ENCODE data around the gene CNGA1.
A peak's percentile ranks its signal among the peaks of the same experiment; 100 is the strongest.
"Not testable (repeated sequence)": the region's sequence is repeated elsewhere in the genome, so short reads cannot be mapped to it uniquely, and the experiment has no call there.

Gene CNGA1

GRCh38 chr4:48031802-48032525 lies 15.5 kb upstream of the CNGA1 start:
- H3K4me3 ChIP-seq (ENCODE audit: low read depth, low read length): no peak overlapping the region

- no peak overlapping the region for H3K4me3 ChIP-seq (ENCODE audit: low read depth, low read length)
Observed at GRCh38 chr4:48030470-48030869, 14.0 kb upstream of the CNGA1 start.

DNA sequence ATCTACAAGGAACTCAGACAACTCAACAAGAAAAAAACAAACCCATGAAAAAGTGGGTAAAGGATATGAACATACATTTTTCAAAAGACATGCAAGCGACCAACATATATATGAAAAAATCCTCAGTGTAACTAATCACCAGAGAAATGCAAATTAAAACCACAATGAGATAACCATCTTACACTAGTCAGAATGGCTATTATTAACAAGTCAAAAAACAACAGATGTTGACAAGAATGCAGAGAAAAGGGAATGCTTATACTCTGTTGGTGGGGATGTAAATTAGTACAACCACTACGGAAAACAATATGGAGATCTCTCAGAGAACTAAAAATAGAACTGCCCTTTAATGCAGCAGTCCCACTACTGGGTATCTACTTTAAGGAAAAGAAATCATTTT lies 12.2 kb upstream of the CNGA1 start:
- H3K4me3 ChIP-seq (ENCODE audit: low read depth, low read length): no peak overlapping the region

DNA sequence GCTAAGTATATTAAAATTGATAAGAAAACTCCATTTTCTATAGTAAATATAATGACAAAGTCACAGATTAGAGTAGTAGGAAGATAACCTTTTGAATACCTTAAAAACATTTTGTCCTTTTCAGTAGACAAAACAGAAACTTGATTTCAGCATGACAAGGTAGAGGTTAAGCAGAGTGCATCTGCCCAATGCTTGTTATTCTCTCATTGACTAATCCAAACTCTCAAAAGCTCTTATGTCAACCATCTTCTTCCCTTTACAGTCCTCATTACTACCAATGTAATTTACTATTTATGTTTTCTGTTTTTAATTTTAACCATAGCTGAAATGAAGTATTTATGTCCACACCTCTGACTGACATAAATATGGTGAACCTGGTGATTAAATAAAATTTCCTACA lies 11.2 kb upstream of the CNGA1 start:
- H3K4me3 ChIP-seq (ENCODE audit: low read depth, low read length): no peak overlapping the region

GRCh38 chr4:48025005-48025404 lies 8.5 kb upstream of the CNGA1 start:
- H3K4me3 ChIP-seq (ENCODE audit: low read depth, low read length): no peak overlapping the region

DNA sequence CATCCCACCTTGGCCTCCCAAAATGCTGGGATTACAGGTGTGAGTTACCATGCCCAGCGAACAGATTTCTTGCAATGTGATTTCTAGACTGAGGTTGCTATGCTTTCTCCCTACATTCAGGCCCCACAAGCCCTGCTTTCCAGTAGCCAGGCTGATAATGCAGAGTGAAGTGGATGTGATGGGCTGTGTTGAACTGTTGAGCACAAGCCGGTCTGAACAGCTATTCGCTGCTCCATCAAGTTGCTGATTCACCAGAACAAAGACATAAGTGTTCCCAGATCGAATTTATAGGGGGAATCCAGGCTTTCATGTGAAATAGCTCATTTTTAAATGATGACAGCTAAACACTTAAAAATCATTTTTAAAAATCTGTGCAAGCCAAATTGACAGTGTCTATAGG lies 8.0 kb upstream of the CNGA1 start:
- no peak overlapping the region for H3K4me3 ChIP-seq (ENCODE audit: low read depth, low read length)

DNA sequence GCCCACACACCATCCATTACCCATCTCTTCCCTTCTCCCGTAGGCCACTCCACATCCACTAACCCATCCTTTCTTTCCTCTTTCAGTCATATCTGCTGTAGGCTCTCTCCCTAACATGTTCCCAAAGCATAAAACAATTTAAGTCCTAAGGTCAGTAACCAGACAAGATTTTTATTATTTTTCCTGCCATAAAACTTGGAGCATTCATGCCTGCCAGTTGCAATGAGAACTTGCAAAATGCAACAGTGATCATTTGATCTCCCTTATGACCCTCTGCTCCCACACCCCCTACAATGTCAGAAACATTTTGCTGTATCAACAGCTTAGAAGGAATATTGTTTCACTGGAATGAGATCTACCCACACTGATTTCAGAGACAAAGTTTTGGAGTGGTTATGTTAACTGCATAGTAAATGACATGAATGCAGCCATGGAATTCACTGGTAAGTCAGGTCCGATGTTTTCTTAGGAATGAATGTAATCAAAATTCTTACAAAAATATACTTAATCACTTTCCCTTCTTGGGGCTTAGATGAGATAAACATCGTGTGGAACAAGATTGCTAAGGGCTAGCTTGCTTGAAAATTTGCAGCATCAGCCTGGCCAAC lies 5.8 kb upstream of the CNGA1 start:
- H3K4me3 ChIP-seq (ENCODE audit: low read depth, low read length): no peak overlapping the region

DNA sequence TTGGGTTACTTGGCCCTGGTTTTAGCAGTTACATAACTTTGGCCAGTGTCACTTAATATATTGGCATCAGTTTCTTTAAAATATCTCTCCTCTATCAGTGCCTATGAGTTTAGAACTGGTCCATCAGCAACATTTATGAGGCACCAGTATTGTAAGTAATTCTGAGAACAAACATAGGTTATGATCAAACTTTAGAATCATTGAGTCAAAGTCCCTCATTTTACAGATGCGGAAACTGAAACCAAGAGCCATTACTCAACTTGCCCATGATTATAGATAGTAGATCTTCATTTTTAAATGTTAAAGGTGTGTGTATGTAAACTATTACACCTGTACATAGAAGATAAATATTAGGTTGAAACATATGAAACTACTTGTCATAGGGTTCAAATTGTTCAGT lies 4.6 kb upstream of the CNGA1 start:
- H3K4me3 ChIP-seq (ENCODE audit: low read depth, low read length): no peak overlapping the region

DNA sequence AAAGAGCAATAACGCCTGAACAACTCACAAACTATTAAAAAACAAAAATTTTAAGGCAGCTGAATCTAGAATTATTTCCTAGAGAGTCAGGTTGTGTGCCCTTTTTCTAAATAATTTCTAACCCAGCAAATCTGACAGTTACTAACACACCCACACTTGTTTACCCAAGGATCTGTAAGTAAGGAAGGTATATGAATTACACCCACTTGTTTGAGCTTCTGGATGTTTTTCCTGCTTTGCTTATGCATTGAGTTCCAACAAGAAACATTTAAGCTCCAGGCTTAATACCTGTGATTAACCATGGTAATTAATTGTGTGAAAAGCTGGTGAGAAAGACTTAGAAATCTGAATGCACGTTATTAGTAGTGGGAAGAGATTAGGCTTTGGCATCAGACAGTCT lies 1.6 kb upstream of the CNGA1 start:
- H3K4me3 ChIP-seq (ENCODE audit: low read depth, low read length): no peak overlapping the region

DNA sequence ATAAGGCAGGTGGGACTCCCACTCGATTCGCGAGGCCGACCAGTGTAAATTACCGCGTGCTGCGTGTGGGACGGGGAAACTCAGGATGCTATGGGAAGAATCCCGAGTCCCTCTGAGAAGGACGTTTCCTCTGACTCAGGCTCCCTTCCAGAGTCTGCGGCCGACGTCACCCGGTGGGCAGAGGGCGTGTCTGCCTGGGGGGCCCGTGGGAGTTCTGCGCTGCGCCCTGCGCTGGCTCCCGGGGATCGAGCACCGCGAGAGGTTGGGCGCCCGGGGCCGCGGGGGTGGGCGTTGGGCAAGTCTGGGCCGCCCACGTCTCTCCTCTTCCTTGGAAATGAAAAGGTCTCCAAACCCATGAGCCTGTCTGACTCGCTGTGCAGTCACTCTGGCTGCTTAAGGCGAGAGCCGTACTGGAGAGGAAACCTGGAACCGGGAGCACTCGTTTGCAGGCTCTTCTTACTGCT lies 659 bp upstream of the CNGA1 start:
- H3K4me3 ChIP-seq (ENCODE audit: low read depth, low read length): peak overlapping the region; percentile 88

DNA sequence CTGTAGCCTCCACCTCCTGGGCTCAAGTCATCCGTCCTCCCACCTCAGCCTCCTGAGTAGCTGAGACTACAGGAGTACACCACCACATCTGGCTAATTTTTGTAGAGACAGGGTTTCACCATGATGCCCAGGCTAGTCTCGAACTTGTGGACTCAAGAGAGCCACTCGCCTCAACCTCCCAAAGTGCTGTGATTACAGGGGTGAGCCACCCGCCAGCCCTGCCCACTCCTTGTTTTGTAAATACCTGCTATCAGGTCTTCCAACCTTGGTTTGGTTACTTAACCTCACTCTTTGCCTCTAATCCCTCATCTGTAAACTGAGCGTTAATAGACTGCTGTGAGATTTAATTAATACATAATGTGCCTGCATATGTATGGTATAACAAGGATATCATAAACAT lies 803 bp downstream of the CNGA1 start:
- peak overlapping the region; percentile 88 for H3K4me3 ChIP-seq (ENCODE audit: low read depth, low read length)

DNA sequence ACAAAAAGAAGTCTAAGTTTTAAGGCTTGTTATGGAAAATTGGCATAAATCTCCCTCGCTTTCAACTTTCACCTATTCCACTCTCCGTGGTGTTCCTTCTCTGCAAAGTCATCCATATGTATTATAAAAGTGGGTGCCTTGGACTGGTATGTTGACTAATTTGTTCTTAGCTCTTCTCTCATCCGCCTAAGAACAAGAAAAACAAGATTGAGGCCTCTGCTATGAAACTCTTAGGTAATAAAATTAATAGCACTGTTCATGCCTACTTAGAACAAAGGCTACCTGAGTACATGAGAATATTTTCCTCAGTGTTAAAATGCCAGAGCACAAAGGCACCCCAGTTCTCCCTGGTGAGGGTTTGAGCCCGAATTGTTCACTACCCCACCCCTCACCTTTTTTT lies 1.3 kb downstream of the CNGA1 start:
- no peak overlapping the region for H3K4me3 ChIP-seq (ENCODE audit: low read depth, low read length)

DNA sequence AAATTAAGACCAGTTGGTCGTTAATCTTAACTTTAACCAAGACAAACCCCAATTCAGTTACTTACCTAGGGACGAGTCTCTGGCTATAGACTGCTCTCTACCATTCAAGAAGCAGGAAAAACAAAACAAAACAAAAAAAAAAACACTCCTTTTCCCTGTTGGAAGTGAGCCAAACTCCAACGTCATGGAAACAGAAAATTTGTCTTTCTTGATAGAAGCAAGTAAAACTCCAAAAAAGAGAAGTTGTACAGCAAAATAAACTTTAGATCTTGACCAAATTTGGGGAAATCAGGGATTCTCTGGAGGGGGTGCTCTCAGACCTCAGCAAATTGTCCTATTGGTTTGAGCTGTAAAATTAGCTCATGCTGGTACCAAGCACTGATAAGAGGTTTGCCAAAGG lies 3.7 kb downstream of the CNGA1 start:
- H3K4me3 ChIP-seq (ENCODE audit: low read depth, low read length): no peak overlapping the region

GRCh38 chr4:48011722-48012121 lies 4.8 kb downstream of the CNGA1 start:
- H3K4me3 ChIP-seq (ENCODE audit: low read depth, low read length): no peak overlapping the region

DNA sequence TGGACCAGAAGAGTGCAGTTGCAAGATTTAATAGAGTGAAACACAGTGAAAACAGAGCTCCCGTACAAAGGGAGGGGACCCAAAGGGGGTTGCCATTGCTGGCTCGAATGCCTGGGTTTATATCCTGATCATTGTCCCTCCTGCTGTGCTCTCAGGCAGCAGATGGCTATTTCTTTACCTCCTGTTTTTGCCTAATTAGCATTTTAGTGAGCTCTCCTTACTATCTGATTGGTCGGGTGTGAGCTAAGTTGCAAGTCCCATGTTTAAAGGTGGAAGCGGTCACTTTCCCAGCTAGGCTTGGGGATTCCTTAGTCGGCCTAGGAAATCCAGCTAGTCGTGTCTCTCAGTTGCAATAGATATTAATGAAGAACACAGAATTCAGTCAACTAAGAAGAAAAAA lies 5.6 kb downstream of the CNGA1 start:
- not testable (repeated sequence) for H3K4me3 ChIP-seq (ENCODE audit: low read depth, low read length)

- H3K4me3 ChIP-seq (ENCODE audit: low read depth, low read length): no peak overlapping the region
Observed at GRCh38 chr4:48008021-48008596, 8.4 kb downstream of the CNGA1 start.

- no peak overlapping the region for H3K4me3 ChIP-seq (ENCODE audit: low read depth, low read length)
Observed at GRCh38 chr4:48005781-48006180, 10.7 kb downstream of the CNGA1 start.

DNA sequence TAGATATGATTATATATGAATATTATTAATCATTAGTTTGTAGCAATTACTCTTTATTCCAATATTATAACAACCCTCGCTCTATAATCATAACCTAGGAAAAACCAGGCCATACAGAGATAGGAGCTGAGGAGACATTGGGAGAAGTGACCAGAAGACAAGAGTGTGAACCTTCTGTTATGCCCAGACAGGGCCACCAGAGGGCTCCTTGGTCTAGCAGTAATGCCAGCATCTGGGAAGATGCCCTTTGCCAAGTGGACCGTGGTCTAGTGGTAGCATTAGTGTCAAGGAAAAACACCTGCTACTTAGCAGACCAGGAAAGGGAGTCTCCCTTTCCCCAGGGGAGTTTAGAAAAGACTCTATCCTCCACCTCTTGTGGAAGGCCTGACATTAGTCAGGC lies 12.9 kb downstream of the CNGA1 start:
- H3K4me3 ChIP-seq (ENCODE audit: low read depth, low read length): not testable (repeated sequence)

- no peak overlapping the region for H3K4me3 ChIP-seq (ENCODE audit: low read depth, low read length)
Observed at GRCh38 chr4:48002267-48002666, 14.2 kb downstream of the CNGA1 start.

DNA sequence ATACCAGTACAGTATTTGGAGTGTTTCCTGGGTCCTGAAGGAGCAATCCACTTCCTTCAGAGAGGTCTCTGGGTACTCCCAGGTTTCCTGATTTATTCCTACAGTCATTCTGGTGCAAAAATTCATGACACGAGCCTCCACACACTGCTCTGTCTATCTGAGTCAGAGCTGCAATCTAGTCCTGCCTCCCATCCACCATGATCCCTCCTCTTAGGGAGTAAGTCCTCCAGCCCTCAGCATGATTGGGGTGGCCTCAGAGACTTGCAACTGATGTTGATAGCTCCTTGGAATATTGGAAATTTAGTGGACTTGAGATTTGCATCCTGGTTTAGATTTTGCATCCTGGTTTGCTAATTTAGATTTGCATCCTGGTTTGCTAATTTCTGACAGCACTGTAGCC lies 20.5 kb downstream of the CNGA1 start:
- H3K4me3 ChIP-seq (ENCODE audit: low read depth, low read length): no peak overlapping the region

DNA sequence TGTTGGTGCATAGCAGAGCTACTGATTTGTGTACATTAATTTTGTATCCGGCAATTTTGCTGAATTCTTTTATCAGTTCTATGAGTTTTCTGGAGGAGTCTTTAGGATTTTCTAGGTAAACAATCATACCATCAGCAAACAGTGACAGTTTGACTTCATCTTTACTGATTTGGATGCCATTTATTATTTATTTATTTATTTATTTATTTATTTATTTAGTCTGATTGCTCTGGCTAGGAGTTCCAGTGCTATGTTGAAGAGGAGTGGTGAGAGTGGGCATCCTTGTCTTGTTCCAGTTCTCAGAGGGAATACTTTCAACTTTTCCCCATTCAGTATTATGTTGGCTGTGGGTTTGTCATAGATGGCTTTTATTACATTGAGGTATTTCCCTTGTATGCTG lies 24.0 kb downstream of the CNGA1 start:
- H3K4me3 ChIP-seq (ENCODE audit: low read depth, low read length): not testable (repeated sequence)

- no peak overlapping the region for H3K4me3 ChIP-seq (ENCODE audit: low read depth, low read length)
Observed at GRCh38 chr4:47990145-47990544, 26.3 kb downstream of the CNGA1 start.

GRCh38 chr4:47974566-47974965 lies 41.9 kb downstream of the CNGA1 start:
- no peak overlapping the region for H3K4me3 ChIP-seq (ENCODE audit: low read depth, low read length)

Data from iPS-11a (cell line).